ENCODE measurements around the gene RFT1.

DNA sequence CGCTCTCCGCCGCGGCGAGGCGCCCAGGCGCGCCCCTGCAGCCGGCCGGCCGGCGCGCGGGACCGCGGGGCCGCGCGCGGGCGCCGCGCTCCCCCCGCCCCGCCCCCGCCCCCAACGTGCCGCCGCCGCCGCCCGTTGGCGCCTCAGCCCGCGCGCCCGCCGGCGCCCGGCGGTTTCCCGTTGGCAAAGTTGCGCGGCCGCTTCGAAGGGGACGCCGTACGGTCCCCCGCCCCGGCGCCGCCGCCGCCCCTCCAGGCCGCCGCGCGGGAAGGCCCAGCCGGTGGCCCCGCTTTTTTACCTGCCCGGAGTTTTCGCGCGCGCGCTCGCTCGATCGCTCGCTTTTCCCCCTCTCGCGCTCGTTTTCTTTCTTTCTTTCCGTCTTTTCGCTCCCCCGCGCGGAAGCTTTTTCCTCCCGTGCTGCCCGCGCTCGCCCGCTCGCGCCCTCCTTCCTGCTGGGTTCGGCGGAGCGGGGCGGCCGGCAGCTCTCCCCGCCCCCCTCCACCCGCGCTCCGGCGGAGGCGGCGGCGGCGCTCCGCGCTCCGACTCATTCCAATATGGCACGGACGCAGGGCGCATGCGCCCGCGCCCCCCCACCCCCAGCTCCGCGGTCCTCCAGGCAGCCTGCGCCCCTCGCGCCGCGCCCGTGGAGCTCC is 84.6 kb downstream of the RFT1 start, which contains the start of gene SFMBT1:
- TF ChIP-seq POLR2A (IDR thresholded peaks at IDR 0.05), result no peak
- TF ChIP-seq, protein P1, sequence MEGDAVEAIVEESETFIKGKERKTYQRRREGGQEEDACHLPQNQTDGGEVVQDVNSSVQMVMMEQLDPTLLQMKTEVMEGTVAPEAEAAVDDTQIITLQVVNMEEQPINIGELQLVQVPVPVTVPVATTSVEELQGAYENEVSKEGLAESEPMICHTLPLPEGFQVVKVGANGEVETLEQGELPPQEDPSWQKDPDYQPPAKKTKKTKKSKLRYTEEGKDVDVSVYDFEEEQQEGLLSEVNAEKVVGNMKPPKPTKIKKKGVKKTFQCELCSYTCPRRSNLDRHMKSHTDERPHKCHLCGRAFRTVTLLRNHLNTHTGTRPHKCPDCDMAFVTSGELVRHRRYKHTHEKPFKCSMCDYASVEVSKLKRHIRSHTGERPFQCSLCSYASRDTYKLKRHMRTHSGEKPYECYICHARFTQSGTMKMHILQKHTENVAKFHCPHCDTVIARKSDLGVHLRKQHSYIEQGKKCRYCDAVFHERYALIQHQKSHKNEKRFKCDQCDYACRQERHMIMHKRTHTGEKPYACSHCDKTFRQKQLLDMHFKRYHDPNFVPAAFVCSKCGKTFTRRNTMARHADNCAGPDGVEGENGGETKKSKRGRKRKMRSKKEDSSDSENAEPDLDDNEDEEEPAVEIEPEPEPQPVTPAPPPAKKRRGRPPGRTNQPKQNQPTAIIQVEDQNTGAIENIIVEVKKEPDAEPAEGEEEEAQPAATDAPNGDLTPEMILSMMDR (IDR thresholded peaks at IDR 0.05 in 8 of 11, conservative IDR thresholded peaks at IDR 0.05 in 3 of 11), result no peak

All from spleen (tissue), 7 donors.